M059J (cell line): ENCODE results near the gene ZDHHC17. TPM values are rescaled to one million over a fixed set of nuclear protein-coding genes. Genes with fewer than 3 reads are reported as not detected.
"Not testable (repeated sequence)": the region's sequence is repeated elsewhere in the genome, so short reads cannot be mapped to it uniquely, and the experiment has no call there.

Source experiments
- DNase-seq: peaks from one replicate; pipeline ENCODE4 v3.0.0-alpha.2; 2012; ENCODE audit warnings: low read depth
- total RNA-seq: library from RNA; depleted of rRNA; stranded (reverse); fragments of >200 nt; shearing (Covaris generic); gene quantifications from 2 replicates; pipeline ENCODE4 v1.2.3, GENCODE V29; 2014

Gene ZDHHC17
- total RNA-seq, 1 experiment from 2014 or later = 14.2 TPM

GRCh38 chr12:76768576-76768975 is 4.7 kb downstream of the ZDHHC17 start:
- DNase-seq = no peak

DNA sequence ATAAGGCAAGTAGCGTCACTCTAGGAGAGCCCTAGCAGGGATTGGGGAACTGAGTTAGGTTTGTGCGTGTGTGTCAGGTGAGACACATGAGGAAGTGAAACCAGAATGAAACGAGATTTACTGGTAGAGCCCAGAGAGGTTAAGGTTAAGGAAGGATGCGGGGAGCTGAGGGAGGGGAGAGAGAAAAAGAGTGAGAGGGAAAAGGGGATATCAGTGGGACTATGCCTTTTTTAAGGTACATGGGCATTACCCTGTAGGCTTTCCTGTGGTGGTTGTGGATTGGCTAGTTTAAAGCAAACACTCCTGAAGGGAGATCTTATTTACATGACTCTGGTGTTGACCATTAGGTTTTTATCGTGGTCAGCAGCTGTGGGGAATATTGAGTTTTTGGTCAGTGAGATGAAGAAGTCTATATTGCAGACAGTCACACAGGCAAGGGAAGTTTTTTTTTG is 13.9 kb downstream of the ZDHHC17 start:
- DNase-seq = no peak

- no peak for DNase-seq
Observed at GRCh38 chr12:76778364-76778763, 14.4 kb downstream of the ZDHHC17 start.

DNA sequence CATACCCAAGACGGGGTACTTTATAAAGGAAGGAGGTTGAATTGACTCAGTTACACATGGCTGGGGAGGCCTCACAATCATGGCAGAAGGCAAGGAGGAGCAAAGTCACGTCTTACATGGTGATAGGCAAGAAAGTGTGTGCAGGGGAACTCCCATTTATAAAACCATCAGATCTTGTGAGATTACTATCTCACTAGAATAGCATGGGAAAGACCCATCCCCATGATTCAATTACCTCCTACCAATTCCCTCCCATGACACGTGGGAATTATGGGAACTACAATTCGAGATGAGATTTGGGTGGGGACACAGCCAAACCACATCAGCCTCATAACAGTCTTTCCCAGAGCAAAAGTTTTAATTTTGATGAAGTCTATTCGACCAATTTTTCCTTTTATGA is 15.4 kb downstream of the ZDHHC17 start:
- DNase-seq = not testable (repeated sequence)

DNA sequence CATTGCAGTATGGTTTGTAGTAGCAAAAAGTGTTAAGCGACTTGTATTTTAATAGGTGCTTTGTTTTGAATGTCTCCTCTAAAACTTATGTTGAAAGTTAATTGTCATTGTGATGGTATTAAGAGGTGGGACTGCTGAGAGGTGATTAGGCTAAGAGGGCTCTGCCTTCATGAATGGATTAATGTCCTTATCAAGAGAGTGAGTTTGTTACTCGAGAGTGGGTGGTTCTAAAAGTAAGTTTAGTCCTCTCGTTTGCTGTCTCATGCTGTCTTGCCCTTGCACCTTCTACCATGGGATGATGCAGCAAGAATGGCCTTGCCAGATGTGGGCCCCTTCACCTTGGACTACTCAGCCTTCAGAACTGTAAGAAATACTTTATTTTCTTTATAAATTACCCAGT is 17.4 kb downstream of the ZDHHC17 start:
- no peak for DNase-seq

DNA sequence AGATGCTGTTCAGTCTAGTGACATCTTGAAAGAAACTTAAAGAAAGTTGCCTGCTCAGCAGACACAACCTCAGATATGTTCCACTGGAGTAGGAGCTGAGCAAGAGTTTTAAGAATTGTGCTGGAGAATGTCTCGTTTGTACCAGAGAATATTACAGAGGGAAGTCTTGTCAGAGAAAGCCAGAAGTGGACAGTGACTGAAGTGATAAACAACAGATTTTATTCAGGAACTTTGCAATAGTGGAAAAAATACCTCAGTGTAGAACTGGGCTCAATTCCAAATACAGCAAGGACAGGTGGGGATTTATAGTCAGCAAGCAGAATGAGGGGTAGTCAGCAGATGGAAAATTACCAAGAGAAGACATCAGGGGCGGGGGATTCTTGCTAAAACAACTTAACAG is 18.6 kb downstream of the ZDHHC17 start:
- DNase-seq = no peak

GRCh38 chr12:76784600-76785051 is 20.7 kb downstream of the ZDHHC17 start:
- DNase-seq = peak; percentile 83

GRCh38 chr12:76785407-76785806 is 21.5 kb downstream of the ZDHHC17 start:
- no peak for DNase-seq

DNA sequence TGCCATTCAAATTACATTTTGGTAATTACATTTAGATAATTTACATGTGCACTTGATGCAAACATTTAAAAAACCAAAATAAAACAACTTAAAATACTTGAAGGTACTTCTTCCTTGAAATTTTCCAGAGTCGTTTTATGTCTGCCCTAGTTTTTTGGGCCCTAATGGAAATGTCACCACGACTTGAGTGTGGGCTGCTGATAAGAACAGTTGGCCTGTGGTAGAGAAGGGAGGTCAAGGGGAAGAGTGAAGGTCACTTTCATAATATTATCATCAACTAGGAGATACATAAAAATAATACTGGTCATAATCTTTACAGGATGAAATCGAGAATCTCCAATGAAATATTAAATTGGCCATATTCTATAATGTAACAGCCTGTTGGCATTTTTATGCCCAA is 23.1 kb downstream of the ZDHHC17 start:
- DNase-seq = no peak

- DNase-seq = no peak
Observed at GRCh38 chr12:76787689-76788088, 23.8 kb downstream of the ZDHHC17 start.

- DNase-seq = no peak
Observed at GRCh38 chr12:76789335-76790050, 25.6 kb downstream of the ZDHHC17 start.

- peak; percentile 26 for DNase-seq
Observed at GRCh38 chr12:76790564-76791552, 26.9 kb downstream of the ZDHHC17 start.

GRCh38 chr12:76792828-76793227 is 28.9 kb downstream of the ZDHHC17 start:
- no peak for DNase-seq

DNA sequence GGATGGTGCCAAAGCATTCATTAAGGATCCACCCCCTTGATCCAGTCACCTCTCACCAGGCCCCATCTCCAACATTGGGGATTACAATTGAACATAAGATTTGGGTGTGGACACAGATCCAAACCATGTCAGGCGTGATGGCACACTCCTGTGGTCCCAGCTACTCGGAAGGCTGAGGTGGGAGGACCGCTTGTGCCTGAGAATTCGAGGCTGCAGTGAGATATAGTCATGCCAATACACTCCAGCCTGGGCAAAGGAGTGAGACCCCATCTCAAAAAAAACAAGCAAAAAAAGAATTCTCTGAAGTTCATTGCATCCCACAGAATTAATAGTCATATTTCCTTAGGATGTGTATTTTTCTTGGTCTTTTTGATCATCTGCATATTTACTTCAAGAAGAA is 34.9 kb downstream of the ZDHHC17 start:
- no peak for DNase-seq

DNA sequence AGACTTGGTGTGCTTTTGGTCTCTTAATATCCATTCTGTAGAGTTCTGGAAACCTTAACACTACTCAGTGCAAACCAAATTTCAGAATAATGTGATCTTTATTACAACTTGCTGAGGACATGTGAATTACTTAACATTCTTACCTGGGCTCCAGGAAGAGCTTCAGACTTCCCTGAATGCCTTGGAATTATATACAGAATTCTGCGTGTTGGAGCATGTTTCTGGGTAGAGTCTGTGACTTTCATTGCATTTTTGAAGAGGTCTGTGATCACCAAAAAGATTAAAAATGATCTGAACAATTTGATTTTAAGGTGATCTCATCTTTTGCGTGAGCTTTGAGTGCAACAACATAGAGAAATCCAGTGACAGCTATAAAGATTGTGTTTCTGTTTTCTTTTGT is 35.4 kb downstream of the ZDHHC17 start:
- DNase-seq = no peak

DNA sequence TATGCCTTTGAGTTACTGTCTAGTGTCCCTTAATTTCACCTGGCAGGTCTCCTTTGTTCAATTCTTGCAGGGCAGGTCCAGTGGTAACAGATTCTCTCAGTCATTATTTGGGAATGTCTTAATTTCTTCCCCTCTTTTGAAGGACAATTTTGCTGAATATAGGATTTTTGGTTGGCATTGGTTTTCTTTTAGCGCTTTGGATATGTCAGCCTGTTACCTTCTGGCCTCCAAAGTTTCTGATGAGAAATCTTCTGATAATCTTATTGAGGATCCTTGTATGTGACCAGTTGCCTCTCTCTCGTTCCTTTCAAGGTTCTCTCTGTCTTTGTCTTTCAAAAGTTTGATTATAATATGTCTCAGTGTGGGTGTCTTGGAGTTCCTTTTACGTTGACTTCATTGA is 38.1 kb downstream of the ZDHHC17 start:
- DNase-seq = no peak

- no peak for DNase-seq
Observed at GRCh38 chr12:76804435-76804976, 40.6 kb downstream of the ZDHHC17 start.

DNA sequence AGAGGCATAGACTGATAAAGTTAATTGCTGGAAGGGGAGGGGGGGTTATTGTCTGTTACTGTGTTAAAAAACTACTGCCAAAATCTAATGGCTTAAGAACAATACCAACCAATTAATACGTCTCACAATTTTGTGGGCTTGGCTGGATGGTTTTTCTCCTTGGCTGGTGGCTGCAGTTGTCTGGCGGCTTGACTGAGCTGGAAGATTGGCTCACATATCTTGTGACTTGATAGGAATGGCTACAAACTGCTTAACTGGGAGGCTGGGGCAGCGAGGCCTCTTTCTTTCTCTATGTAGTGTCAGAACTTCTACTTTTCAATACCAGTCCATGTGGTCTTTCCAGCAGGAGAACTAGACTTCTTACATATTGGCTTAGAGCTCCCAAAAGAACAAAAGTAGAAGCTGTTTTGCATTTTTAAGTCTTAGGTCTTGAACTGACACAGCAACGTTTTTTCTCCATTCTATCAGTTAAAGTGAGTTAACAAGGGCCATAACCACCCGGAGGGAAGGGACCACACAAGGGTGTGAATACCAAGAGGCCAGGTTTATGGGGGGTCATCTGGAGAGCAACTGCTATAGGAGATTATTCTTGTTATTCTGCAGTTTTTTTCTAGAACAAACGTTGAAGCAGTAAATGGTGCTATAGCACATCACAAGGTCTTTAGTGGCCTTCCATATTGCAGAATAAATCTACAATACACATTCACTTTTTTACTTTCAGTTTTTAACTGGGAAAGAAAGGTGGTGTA is 46.9 kb downstream of the ZDHHC17 start:
- DNase-seq = no peak

GRCh38 chr12:76811976-76812375 is 48.1 kb downstream of the ZDHHC17 start:
- DNase-seq = no peak

GRCh38 chr12:76813265-76813664 is 49.4 kb downstream of the ZDHHC17 start:
- no peak for DNase-seq

GRCh38 chr12:76813972-76814371 is 50.1 kb downstream of the ZDHHC17 start:
- no peak for DNase-seq
